Activated T-helper 9 cell treated with anti-CD3 and anti-CD28 coated beads, Interleukin-2, amount 50 U/mL, for 16 hours (primary cell): Measurements from ENCODE around the gene GSG1L2.

Experiments used
- DNase-seq: peaks from one replicate; pipeline ENCODE4 v3.0.0-alpha.2; 2020; ENCODE audit warnings: low read depth

The GSG1L2 gene

DNA sequence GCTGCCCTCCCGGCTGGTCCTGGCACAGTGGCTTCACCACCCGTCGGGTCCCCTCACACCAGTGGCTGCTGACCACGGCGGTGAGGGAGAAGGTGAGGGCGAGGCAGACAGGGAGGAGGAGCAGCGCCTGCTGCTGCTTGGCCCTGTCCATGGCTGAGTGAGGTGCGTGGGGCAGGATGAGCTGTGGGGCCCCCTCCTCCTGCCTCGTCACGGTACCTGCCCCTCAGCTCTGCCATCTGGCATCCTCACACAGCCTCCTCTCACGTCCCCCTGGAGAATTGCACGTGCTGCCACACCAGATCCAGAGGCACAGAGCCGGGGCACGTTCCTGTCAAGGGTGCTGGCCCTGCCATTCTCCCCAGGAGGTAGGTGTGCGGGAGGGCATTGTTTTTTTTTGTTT lies at the start of gene GSG1L2:
Gene GSG1L2, minus strand, starts transcription at position 159 of the 400 bp plus-strand sequence. Its CDS starts 8 bp downstream, at position 151.
- no peak for DNase-seq

DNA sequence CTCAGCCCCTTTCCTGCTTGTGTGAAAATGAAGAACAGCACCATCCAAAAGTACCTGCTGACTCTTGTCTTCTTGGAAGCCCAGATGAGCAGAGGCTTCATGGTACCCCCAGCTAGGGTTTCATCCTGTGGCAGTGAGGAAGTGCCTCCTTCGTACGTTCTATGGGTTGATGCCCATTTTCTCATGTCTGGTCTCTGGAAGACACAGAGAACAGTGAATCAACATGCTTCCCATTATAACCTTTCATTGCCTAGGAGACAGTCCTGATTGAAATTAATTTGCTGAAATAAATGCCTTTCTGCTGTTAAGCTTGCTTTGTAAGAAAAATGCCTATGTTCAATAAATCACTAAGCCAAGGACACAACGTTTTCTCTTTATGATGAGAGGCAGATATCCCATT lies 46.7 kb upstream of the GSG1L2 start:
- no peak for DNase-seq

DNA sequence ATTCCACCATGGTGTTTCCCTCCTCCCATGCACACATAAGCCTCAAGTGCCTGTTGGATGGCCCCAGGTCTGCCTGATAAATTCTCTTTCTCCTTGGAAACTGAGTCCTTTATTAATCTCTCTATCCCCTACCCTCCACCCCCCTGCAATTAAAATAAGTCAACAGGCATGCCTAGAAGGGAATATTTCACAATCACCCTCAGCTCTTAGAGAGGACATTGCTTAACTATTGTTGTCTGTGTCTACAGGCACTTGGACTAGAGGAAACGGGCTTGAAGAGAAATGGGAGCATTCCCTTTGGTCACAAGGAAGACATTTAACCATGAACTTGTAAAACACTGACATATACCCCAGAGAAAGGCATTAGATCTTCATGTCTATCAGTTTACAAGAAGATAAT lies 43.7 kb upstream of the GSG1L2 start:
- DNase-seq: no peak

DNA sequence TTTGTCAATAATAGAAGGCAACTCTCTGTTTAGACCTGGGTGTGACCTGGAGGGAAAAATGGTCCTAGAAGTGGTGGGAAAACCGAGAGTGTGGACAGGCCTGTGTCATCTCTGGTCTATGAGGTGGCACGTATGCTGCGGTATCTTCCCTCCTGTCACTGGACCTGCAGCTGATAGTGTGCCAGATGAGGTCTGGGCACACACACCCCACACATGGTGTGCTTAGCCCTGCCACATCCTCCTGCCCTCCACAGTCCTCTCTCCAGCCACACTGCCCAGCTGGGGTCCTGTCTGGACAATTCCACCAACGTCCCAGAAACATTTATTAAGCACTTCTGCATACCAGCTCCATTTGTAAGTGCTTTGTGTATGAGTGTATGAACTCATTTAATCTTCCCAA lies 41.1 kb upstream of the GSG1L2 start:
- DNase-seq: no peak

DNA sequence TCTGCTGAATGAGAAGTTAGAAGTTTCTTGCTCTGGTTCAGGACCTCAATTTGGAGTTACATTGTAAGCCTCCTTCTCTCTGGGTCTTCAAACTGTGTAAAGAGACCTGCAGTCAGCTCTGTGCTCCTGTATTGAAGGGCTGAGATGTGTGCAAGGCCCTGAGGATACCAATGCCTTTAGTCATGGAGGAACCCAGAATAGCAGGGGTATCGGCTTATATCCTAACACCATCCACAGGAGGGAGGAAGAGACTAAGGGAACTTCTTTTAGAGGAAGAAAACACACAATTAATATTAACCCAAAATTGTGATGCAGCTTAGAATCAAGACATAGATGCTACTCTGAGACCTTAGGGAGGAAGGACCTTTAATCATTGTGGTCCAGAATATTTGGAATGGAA lies 40.3 kb upstream of the GSG1L2 start:
- DNase-seq: no peak

DNA sequence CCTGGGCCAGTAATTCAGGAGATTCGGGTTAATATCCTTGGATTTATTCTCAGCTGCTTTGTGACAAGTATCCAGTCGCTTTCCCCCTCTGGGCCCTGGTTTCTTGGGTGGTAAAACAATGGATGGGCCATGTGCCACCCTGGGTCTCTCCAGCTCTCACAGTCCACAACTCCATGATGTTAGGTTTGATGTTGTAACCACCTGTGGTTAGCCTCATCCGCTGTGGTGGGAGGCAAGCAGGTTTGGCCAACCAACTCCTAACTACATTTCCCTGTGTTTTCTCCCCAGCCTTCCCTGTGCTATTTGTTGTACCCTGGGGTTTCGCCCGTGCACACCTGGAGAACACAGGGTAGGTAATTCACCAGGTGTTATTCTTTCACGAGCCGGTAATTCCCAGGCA lies 39.0 kb upstream of the GSG1L2 start:
- no peak for DNase-seq

DNA sequence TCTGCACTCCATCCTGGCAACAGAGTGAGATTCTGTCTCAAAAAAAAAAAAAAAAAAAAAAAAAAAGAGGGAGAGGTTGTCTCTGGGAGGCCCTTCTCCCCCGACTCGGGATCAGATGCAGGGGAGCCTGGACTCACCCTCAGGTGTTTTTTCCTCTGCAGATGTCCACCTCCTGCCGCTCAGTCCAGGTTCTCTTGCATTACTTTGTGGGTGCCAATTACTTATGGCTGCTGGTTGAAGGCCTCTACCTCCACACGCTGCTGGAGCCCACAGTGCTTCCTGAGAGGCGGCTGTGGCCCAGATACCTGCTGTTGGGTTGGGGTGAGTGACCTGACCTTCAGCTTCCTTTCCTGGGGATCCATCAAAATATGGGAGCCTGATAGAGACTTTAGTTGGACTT lies 37.9 kb upstream of the GSG1L2 start:
- no peak for DNase-seq

DNA sequence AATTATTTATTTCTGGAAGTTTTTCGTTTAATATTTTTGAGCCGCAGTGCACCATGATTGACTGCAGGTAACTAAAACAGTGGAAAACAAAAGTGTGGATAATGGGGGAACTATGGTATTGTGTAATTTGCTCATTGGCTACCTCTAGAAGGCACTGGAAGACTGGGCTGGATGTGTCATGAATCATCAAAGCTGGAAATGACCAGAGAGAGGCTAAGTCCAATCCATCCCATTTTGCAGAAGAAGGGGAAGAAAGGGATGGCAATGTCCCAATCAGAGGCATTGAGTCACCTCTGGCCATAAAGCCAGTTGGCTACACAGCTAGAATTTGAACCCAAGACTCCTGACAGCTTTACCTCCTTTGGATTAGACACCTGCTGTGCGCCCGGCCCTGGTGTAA lies 33.2 kb upstream of the GSG1L2 start:
- DNase-seq: no peak

DNA sequence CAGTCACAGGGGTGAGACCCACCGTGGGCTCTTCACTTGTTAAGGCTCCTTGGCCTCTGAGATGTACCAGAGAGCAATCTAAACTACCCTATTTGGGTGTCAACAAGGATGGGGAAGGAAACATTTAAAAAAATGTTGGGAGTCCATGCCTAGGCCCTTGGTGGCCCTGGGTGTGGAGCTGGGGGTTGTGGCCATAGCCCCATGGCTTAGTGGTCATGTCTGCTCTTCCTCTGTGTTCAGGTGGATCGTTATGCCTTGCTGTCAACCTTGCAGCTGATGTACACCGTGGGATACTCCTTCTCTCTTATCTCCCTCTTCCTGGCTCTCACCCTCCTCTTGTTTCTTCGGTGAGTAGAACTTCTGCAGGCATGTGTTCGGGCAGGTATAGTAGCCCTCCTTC lies 32.4 kb upstream of the GSG1L2 start:
- no peak for DNase-seq

DNA sequence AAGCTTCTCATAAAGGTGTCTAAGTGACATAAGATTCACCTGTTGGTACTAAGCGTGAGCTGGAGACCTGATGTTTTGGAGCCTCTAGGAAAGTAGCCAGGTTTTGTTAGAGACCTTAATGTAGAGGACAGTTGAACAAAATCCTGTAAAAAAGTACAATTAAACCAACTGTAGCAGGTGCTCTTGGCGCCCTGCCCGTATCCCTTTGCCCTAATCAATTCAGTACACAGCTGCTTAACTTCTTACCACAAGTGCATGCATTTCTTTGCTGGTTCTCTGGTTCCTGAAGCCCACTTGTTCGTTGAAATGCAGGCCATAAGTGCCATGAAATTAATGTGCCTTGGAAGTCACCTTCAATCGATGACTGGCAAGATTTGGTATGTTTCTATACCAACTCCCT lies 28.3 kb upstream of the GSG1L2 start:
- DNase-seq: no peak

DNA sequence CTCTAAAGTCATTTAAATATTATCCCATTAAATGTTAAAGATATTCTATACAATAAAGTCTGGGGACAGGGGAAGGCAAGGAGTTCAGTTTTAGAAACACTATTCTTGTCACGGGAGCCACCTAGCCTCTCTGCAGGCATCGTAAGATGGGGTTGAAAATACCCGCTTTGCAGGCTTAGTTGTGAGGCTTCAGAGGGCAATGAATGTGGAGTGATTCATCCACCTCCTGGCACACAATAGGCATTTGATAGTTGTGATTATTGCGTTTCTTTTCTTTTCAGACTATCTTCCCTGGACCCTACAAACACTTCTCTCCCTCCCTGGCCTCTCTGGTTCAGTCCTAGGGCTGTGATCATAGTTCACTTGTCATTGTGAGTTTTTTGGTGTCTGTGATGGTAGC lies 23.4 kb upstream of the GSG1L2 start:
- DNase-seq: no peak

DNA sequence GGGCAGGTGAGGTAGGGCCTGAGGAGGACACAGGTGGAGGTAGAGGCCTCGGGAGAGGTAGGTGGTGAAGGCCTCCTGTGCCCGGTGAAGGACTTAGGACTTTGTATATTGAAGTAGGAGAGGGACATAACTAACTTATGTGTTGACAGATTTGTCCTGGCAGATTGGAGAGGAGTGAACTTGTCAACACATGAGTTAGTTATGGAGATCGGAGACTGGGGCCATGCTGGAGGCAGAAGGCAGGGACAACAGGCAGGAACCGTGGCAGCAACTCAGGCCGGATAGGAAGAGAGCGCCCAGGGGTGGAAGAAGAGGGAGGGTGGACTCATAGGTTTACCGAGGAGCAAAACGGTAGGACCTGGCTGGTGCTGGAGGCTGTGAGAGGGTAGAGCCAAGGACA lies 22.3 kb upstream of the GSG1L2 start:
- DNase-seq: no peak

DNA sequence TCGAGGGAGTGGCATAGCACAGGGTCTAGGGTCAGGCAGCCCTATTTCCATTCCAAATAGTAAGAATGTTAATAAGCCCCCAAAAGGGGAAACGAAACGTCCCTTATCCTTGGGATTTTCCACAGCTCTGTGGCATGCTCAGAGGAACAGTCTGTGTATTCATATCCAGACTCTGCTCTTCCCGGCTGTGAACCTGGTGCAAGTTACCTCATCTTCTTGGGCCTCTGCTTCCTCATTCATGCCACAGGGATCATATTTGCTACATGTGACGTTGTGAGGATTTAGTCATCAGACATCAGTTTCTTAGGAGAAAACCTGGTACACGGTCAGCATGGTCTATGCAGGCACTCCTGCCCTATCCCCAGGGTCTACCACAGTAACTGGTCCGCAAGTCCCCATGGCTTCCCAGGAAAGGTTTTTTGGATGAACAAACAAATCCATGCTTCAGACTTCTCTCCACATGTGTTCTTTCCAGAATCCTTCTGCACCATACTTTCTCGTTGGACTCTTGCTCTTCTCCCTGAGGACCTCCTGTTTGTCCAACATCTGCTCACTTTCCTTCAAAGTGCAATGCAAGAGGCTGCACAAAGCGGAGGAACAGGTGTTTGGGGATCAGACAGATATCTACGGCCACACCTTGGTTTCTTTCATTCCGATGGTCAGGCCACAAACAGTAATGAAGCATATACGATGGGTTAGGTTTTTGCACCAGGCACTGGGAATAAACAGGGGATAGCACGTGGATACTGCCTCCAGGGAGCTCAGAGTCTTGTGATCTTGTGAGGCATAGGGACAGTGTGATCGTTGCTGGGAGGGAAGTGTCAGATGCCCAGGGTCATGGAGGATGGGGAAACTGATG lies 21.5 kb upstream of the GSG1L2 start:
- no peak for DNase-seq

DNA sequence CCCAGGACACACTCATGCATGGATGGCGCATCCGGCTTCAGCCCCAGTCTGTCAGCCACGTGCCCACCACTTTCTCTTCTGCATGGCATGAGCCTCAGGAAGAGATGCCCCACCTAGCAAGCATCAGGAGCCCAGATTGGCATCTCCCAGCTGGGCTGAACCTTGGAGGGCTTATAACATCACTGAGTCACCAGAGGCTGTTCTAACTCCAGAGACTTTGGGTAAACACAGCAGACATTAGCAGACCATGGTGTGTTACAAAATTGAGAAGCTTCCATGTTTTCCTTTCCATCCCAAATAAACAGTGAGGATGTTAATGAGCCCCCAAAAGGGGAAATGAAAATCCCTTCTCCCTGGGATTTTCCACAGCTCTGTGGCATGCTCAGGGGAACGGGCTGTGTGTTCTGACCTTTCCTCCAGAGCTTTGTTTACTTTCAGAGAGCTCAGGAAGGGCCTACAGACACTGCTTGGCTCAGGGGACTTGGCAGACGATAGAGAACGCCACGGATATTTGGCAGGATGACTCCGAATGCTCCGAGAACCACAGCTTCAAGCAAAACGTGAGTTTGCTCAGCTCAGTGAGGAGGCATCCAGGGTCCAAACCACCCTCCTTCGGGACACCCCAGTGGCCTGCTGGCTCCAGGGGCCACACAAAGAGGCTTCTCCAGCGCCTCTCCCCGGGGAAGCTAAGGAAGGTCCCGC lies 20.3 kb upstream of the GSG1L2 start:
- DNase-seq: no peak

DNA sequence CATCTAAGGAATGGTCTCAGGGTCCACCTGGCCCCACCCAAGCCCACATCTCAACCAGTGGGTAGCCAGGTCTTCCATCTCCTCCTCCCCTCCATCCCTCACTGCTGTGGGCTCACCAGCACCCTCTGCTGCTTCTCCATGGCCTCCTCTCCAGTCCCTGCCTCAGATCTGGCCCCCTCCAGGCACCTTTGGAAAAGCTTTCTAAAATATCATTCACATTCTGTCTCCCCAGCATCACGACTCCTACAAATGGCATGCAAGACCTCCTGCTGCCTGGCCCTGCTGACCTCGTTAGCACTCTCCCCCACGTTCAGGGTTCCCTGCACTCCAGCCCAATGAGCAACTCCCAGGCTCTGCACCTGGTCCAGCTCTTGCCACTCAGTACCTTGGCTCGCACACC lies 17.6 kb upstream of the GSG1L2 start:
- no peak for DNase-seq

DNA sequence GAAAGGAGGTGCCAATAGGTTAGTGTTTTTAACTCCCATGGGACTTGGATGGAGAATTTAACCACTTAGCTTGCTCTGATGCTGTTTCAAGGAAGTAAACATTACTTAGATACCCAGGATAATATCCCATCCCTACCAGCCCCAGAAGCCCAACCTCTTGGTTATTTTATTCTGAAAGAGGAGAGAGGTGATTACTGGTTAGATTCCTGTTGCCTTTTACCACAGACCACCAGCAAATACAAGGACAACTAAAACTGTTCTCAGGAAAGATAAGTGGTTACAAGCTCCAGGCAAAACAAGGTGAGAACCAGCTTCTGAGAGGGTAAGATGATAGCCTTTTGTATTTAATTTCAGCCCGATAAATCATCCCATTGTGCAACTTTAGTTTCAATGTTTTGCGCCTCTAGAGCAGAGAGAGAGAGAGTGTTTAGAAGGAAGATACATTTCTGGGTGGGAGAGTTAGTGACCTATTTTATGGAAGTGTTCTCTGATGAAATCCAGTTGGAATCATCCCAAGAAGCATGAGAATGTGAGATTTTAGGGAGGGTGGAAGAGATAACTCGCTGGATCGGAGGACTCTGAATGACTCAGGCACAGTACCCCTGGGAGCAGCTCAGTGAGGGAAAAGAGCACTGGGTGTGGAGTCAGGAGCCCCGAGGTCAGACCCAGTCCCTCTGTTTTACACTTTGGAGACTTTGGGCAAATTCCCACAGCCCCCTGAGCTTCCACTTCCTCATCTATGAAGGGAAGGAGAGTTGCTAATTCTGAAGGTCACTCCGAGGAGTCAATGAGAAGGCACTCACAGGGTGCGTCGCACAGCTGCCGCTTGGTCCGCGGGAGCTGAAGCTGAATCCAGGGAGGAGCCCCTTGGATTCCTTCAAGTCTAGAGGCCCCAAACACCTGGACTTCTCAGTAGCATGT lies 15.9 kb upstream of the GSG1L2 start:
- DNase-seq: no peak

DNA sequence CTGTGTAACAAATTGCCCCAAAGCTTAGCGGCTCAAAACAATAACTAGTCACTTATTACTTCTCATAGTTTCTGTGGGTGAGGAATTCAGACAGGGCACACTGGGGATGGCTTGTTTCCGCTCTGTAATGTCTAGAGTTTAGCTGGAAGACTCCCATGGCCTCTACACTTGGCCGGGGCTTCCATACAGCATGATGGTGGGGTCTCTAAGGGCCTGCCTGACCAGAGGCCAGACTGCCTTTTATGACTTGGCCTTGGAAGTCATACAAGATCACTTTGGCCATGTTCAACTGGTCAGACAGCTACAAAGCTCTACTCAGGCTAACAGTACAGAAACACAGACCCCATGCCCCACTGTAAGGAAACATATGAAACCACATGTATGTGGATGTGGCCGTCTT lies 12.0 kb upstream of the GSG1L2 start:
- DNase-seq: no peak

DNA sequence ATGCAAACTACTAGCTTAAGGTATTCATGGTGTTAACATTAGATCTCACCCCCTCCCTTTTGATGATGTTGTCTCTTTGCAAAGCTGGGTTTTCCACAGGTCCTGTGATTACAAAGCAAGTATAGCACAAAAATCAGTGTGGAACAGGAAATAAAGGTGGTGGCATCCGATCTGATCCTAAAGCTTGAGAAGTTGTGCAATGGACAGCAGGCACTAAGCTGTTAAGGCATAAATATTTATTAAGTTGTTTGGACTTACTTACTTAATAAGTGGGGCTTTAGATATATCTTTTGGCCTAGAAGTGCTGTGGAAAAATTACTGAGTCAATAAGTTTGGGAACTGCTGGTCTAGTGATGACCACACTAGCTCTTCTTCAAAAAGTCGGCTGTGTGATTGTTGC lies 8.8 kb upstream of the GSG1L2 start:
- DNase-seq: no peak

DNA sequence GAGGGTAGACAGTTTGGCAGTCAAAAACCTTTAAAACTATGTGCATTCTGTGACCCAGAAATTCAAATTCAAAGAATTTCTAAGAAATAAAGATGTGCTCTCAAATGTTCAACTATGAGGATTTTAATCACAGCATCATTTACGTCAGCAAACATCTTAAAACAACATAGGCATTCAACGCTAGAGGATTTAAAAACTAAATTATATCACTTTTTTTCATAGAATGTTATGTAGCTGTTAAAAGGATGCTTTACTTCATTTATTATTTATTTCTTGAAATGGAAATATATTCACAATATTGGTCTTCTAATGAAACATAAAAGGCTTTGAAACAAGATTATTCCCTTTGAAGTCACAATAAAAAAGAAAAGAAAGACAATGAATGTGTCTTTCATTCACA lies 7.5 kb upstream of the GSG1L2 start:
- no peak for DNase-seq

DNA sequence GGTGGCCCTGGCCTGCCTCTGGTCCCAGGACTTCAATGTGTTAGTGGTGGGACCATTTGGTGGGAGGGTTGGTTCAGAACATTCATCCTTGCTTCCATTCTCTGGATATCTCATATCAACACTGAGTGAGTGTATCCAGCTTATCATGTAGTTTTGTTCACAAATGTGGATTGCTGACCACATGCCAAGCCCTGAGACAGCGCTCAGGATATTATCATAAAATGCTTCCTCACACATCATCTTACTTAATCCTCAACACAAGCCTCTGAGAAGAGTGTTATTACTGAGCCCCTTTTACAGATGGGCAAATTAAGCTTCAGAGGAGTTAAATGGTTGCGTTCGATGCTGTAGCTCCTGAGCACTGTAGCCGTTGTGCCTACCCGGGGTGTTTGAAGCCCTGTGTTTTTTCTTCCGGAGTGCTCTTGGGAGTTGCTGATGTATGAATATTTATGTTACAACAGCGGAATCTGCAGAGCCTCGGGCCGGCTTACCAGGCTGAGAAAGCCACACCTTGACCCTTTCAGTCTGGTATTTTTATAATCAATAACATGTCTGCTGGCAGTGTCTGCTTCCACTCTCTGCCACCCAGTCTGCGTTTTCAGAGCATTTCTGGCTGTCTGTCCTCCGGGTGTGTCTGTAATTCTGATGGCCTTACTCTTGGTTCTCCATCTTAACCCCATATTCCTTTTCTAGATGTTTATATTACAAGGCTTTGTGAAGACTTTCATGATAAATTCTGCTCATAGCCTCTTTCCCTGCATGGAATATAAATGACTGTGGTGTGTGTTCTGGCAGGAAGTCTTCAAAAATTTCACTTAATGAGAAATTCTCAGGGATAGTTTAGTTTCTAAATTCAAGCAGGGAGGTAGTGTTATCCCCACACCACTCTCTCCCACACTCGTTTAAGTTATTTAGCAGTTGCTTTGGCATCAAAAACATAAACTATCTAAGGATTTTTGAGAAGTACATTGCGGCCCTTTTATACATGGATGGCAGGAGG lies 6.7 kb upstream of the GSG1L2 start:
- DNase-seq: no peak

DNA sequence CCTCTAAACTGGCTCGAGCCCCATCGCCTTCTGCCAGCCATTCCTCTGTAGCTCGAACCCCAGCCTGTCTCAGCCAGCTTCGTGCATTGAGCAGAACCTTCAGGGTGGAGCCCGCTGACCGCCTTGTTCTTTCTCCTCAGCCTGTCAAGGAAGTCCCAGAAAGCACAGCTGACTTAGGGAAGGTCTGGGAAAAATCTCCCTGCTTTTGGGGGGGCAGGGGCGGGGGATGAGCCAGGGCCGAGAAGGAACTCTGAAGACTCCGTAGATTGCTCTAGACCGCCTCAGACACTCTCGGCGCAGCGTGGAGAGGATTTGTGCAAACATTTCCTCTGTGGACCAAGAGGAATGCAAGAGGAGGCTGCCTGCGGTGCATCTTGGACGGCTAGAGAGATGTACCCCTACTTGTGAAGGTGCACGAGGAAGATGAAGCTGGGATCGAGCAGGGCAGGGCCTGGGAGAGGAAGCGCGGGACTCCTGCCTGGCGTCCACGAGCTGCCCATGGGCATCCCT lies 3.8 kb upstream of the GSG1L2 start, which contains the start of gene GLP2R:
Gene GLP2R, plus strand, starts transcription at position 284 of the 510 bp plus-strand sequence. Its CDS starts 140 bp downstream, at position 424.
- no peak for DNase-seq
